Activated gamma-delta T cell treated with anti-CD3 and anti-CD28 coated beads, Interleukin-2, amount 50 U/mL, for 16 hours (primary cell): Measurements from ENCODE around the gene NXPH1.

Experiments used
- DNase-seq: peaks from one replicate; pipeline ENCODE4 v3.0.0-alpha.2; 2020; ENCODE audit warnings: low read depth

The NXPH1 gene

GRCh38 chr7:8433477-8434289 is at the start of gene NXPH1:
TSS of gene NXPH1 (plus strand) at chr7:8433609.
- no peak for DNase-seq

- no peak for DNase-seq
Measured at GRCh38 chr7:8384901-8385300, 48.5 kb upstream of the NXPH1 start.

- DNase-seq, result no peak
Measured at GRCh38 chr7:8386926-8387550, 46.4 kb upstream of the NXPH1 start.

- DNase-seq, result no peak
Measured at GRCh38 chr7:8387551-8388256, 45.7 kb upstream of the NXPH1 start.

GRCh38 chr7:8388257-8388625 is 45.2 kb upstream of the NXPH1 start:
- DNase-seq, result no peak

- DNase-seq, result no peak
Measured at GRCh38 chr7:8389593-8390261, 43.7 kb upstream of the NXPH1 start.

GRCh38 chr7:8390262-8390626 is 43.2 kb upstream of the NXPH1 start:
- no peak for DNase-seq

- no peak for DNase-seq
Measured at GRCh38 chr7:8391353-8392062, 41.9 kb upstream of the NXPH1 start.

GRCh38 chr7:8396294-8396693 is 37.1 kb upstream of the NXPH1 start:
- DNase-seq, result no peak

- DNase-seq, result no peak
Measured at GRCh38 chr7:8408871-8409270, 24.5 kb upstream of the NXPH1 start.

GRCh38 chr7:8411103-8411502 is 22.3 kb upstream of the NXPH1 start:
- DNase-seq, result no peak

- DNase-seq, result no peak
Measured at GRCh38 chr7:8413600-8413999, 19.8 kb upstream of the NXPH1 start.

- no peak for DNase-seq
Measured at GRCh38 chr7:8418629-8419245, 14.7 kb upstream of the NXPH1 start.

- no peak for DNase-seq
Measured at GRCh38 chr7:8422177-8422576, 11.2 kb upstream of the NXPH1 start.

- no peak for DNase-seq
Measured at GRCh38 chr7:8423057-8423456, 10.4 kb upstream of the NXPH1 start.

- DNase-seq, result no peak
Measured at GRCh38 chr7:8425223-8425622, 8.2 kb upstream of the NXPH1 start.

GRCh38 chr7:8430643-8431042 is 2.8 kb upstream of the NXPH1 start:
- DNase-seq, result no peak

GRCh38 chr7:8434290-8435002 is 1.0 kb downstream of the NXPH1 start:
- no peak for DNase-seq

- DNase-seq, result no peak
Measured at GRCh38 chr7:8435095-8435494, 1.7 kb downstream of the NXPH1 start.

GRCh38 chr7:8435590-8436545 is 2.5 kb downstream of the NXPH1 start:
- no peak for DNase-seq
